ENCODE data around the gene CASP8AP2. TPM values are rescaled to one million over a fixed set of nuclear protein-coding genes. Genes with fewer than 3 reads are reported as not detected.
"Not testable (repeated sequence)": the region's sequence is repeated elsewhere in the genome, so short reads cannot be mapped to it uniquely, and the experiment has no call there.

The CASP8AP2 gene
- total RNA-seq, 2 donors from 2014 or later, result 9.2 to 9.3 TPM

GRCh38 chr6:89895276-89895874, 65.7 kb downstream of the CASP8AP2 start:
- no peak for DNase-seq (ENCODE audit: low spot score)
- no peak for TF ChIP-seq CTCF (IDR thresholded peaks at IDR 0.05)

GRCh38 chr6:89910001-89910901, 80.6 kb downstream of the CASP8AP2 start:
- not testable (repeated sequence) for H3K4me1 ChIP-seq; H3K27me3 ChIP-seq; H3K27ac ChIP-seq; H3K9me3 ChIP-seq; DNase-seq (ENCODE audit: low spot score); H3K4me3 ChIP-seq; H3K36me3 ChIP-seq

More at GRCh38 chr6:89895276-89895874, 65.7 kb downstream of the CASP8AP2 start:
- H3K27ac ChIP-seq, result no peak overlapping the region
- no peaks in the 10 kb centered on the region for H3K36me3 ChIP-seq
- H3K27me3 ChIP-seq, result peaks cover 4 to 7% of the 10 kb centered on the region in 2 donors
- no peaks in the 10 kb centered on the region for H3K4me1 ChIP-seq
- H3K9me3 ChIP-seq, result no peaks in the 10 kb centered on the region
- H3K4me3 ChIP-seq, result no peak overlapping the region

GRCh38 chr6:89910902-89911240, 81.2 kb downstream of the CASP8AP2 start:
- no peaks in the 10 kb centered on the region for H3K4me1 ChIP-seq
- H3K27me3 ChIP-seq, result no peaks in the 10 kb centered on the region
- H3K9me3 ChIP-seq, result peaks cover 0 to 9% of the 10 kb centered on the region in 2 donors
- DNase-seq (ENCODE audit: low spot score), result no peak
- H3K27ac ChIP-seq, result no peak overlapping the region
- no peak overlapping the region for H3K4me3 ChIP-seq
- no peak for TF ChIP-seq CTCF (IDR thresholded peaks at IDR 0.05)
- H3K36me3 ChIP-seq, result no peaks in the 10 kb centered on the region

GRCh38 chr6:89916136-89916920, 86.6 kb downstream of the CASP8AP2 start:
- no peak for DNase-seq (ENCODE audit: low spot score)
- peaks cover 4 to 23% of the 10 kb centered on the region in 2 donors for H3K9me3 ChIP-seq

GRCh38 chr6:89917216-89917615, 87.5 kb downstream of the CASP8AP2 start:
- Histone ChIP-seq H3K36me3 (no peaks in the 10 kb centered on the region), H3K4me3 (no peak overlapping the region), H3K27ac (no peak overlapping the region), H3K27me3 (no peaks in the 10 kb centered on the region), H3K9me3 (peaks cover 4 to 23% of the 10 kb centered on the region in 2 donors), H3K4me1 (no peaks in the 10 kb centered on the region)
- no peak for DNase-seq (ENCODE audit: low spot score)
- no peak for TF ChIP-seq CTCF (IDR thresholded peaks at IDR 0.05)

More at GRCh38 chr6:89916136-89916920, 86.6 kb downstream of the CASP8AP2 start:
- Histone ChIP-seq H3K27ac (no peak overlapping the region), H3K4me3 (no peak overlapping the region), H3K27me3 (no peaks in the 10 kb centered on the region), H3K36me3 (no peaks in the 10 kb centered on the region), H3K4me1 (no peaks in the 10 kb centered on the region)
- TF ChIP-seq CTCF (IDR thresholded peaks at IDR 0.05), result no peak
